HEK293 (cell line): ENCODE results near the gene VRK1.

Source experiments
- CTCF ChIA-PET: fragments of 350-600 bp; formaldehyde crosslinking; extraction: SDS; loops from one replicate; lab custom pipeline; 2021; ENCODE audit warnings: antibody characterized with exemption; lab: Yijun Ruan, JAX
- POLR2A ChIA-PET: fragments of 300-600 bp; formaldehyde crosslinking; extraction: SDS; loops from one replicate; lab custom pipeline; 2020; ENCODE audit warnings: antibody characterized with exemption, inconsistent platforms; lab: Yijun Ruan, JAX
- H3K27ac ChIP-seq: fragments of 200-500 bp; sonication (Bioruptor generic); 2 replicates; pipeline ENCODE4 v1.5.1; 2014; ENCODE audit warnings: low read depth, low read length, control low read depth, inconsistent platforms; ENCODE audit errors: extremely low read depth
- H3K36me3 ChIP-seq, 2 experiments: fragments of 200-500 bp in 1 of 2; sonication (Bioruptor generic) in 1 of 2; 1 replicate in 1 of 2; 2 replicates in 1 of 2; pipeline ENCODE4 v1.5.1; 2014 to 2017; ENCODE audit warnings: inconsistent platforms in 2 of 2, low read length in 2 of 2; ENCODE audit not compliant: control insufficient read depth in 2 of 2, insufficient read depth in 1 of 2
- H3K4me1 ChIP-seq: fragments of 200-500 bp; sonication (Bioruptor generic); 2 replicates; pipeline ENCODE4 v1.5.1; 2014; ENCODE audit warnings: mild to moderate bottlenecking, low read length, inconsistent platforms; ENCODE audit not compliant: control insufficient read depth, insufficient read depth
- H3K4me3 ChIP-seq: 2 replicates; pipeline ENCODE4 v1.5.1; 2011; ENCODE audit warnings: low read depth, mild to moderate bottlenecking, control low read depth, low read length, moderate library complexity
- H3K9me3 ChIP-seq: fragments of 200-500 bp; sonication (Bioruptor generic); 2 replicates; pipeline ENCODE4 v1.5.1; 2014; ENCODE audit warnings: low read depth, low read length, inconsistent platforms; ENCODE audit not compliant: control insufficient read depth, insufficient read depth
- EGR2 ChIP-seq: fragments of 450-650 bp; formaldehyde crosslinking; IDR thresholded peaks from 2 replicates; pipeline ENCODE4 v1.5.1; 2016; ENCODE audit warnings: low read depth, missing biosample characterization, missing genetic modification characterization
- MEIS1 ChIP-seq: sonication (generic); formaldehyde crosslinking; IDR thresholded peaks from 2 replicates; pipeline ENCODE4 v1.8.1; 2022; ENCODE audit warnings: missing genetic modification reagents, mild to moderate bottlenecking, borderline replicate concordance
- OSR2 ChIP-seq: fragments of 450-650 bp; formaldehyde crosslinking; IDR thresholded peaks from 2 replicates; pipeline ENCODE4 v1.5.1; 2016; ENCODE audit warnings: missing biosample characterization, missing genetic modification characterization
- PBX3 ChIP-seq: sonication (generic); formaldehyde crosslinking; IDR thresholded peaks from 2 replicates; pipeline ENCODE4 v1.8.1; 2022; ENCODE audit warnings: mild to moderate bottlenecking, moderate library complexity, missing genetic modification reagents
- PRDM6 ChIP-seq: fragments of 450-650 bp; formaldehyde crosslinking; IDR thresholded peaks from 2 replicates; pipeline ENCODE4 v1.5.1; 2017; ENCODE audit warnings: missing biosample characterization, missing genetic modification characterization
- REPIN1 ChIP-seq: fragments of 450-650 bp; formaldehyde crosslinking; IDR thresholded peaks from 2 replicates; pipeline ENCODE4 v1.5.1; 2017; ENCODE audit warnings: missing biosample characterization, missing genetic modification characterization, low read depth
- ZBTB1 ChIP-seq: fragments of 450-650 bp; formaldehyde crosslinking; IDR thresholded peaks from 2 replicates; pipeline ENCODE4 v1.5.1; 2016; ENCODE audit warnings: missing biosample characterization, missing genetic modification characterization
- ZBTB10 ChIP-seq: fragments of 450-650 bp; formaldehyde crosslinking; IDR thresholded peaks from 2 replicates; pipeline ENCODE4 v1.5.1; 2016; ENCODE audit warnings: missing biosample characterization, missing genetic modification characterization
- ZBTB11 ChIP-seq: fragments of 450-650 bp; formaldehyde crosslinking; conservative IDR thresholded peaks from 2 replicates; pipeline ENCODE4 v1.5.1; 2016; ENCODE audit warnings: low read depth, missing biosample characterization, missing genetic modification characterization
- ZNF146 ChIP-seq: fragments of 450-650 bp; formaldehyde crosslinking; IDR thresholded peaks from 2 replicates; pipeline ENCODE4 v1.5.1; 2016; ENCODE audit warnings: missing biosample characterization, missing genetic modification characterization
- ZNF169 ChIP-seq: fragments of 450-650 bp; formaldehyde crosslinking; IDR thresholded peaks from 2 replicates; pipeline ENCODE4 v1.5.1; 2016; ENCODE audit warnings: missing biosample characterization, missing genetic modification characterization
- ZNF366 ChIP-seq: fragments of 450-650 bp; formaldehyde crosslinking; conservative IDR thresholded peaks from 2 replicates; pipeline ENCODE4 v1.5.1; 2016; ENCODE audit warnings: missing biosample characterization, missing genetic modification characterization
- ZNF423 ChIP-seq: fragments of 450-650 bp; formaldehyde crosslinking; IDR thresholded peaks from 2 replicates; pipeline ENCODE4 v1.5.1; 2016; ENCODE audit warnings: missing biosample characterization, missing genetic modification characterization
- ZNF433 ChIP-seq: fragments of 450-650 bp; formaldehyde crosslinking; IDR thresholded peaks from 2 replicates; pipeline ENCODE4 v1.5.1; 2016; ENCODE audit warnings: missing biosample characterization, missing genetic modification characterization, low read depth
- ZNF571 ChIP-seq: fragments of 450-650 bp; formaldehyde crosslinking; IDR thresholded peaks from 2 replicates; pipeline ENCODE4 v1.5.0; 2017; ENCODE audit warnings: missing biosample characterization, missing genetic modification characterization
- ZNF692 ChIP-seq: fragments of 450-650 bp; formaldehyde crosslinking; IDR thresholded peaks from 2 replicates; pipeline ENCODE4 v1.5.1; 2016; ENCODE audit warnings: missing biosample characterization, missing genetic modification characterization
- ZNF701 ChIP-seq: fragments of 450-650 bp; formaldehyde crosslinking; IDR thresholded peaks from 2 replicates; pipeline ENCODE4 v1.5.1; 2016; ENCODE audit warnings: missing biosample characterization, missing genetic modification characterization
- ZNF76 ChIP-seq: fragments of 450-650 bp; formaldehyde crosslinking; IDR thresholded peaks from 2 replicates; pipeline ENCODE4; 2016; ENCODE audit warnings: low read depth, missing biosample characterization, missing genetic modification characterization, borderline replicate concordance

Gene VRK1

GRCh38 chr14:96802963-96803362 is 5.8 kb downstream of the VRK1 start:
- ChIA-PET POLR2A (no interaction called here), CTCF (no interaction called here)
- no peak for TF ChIP-seq ZBTB11
- TF ChIP-seq ZNF692 (tag by site-specific recombination): no peak
- TF ChIP-seq ZNF76 (tag by site-specific recombination): no peak
- TF ChIP-seq REPIN1 (tag by site-specific recombination): no peak
- TF ChIP-seq MEIS1 (CRISPR knock-in tag): no peak
- TF ChIP-seq PBX3 (CRISPR knock-in tag): no peak
- no peak for TF ChIP-seq ZNF366
- TF ChIP-seq ZNF701 (tag by site-specific recombination): no peak
- no peak for TF ChIP-seq EGR2 (tag by site-specific recombination)
- TF ChIP-seq OSR2 (tag by site-specific recombination): no peak
- TF ChIP-seq ZNF433 (tag by site-specific recombination): no peak
- no peak for TF ChIP-seq ZNF571 (tag by site-specific recombination)
- no peak for TF ChIP-seq ZBTB10 (tag by site-specific recombination)
- no peak for TF ChIP-seq ZBTB1
- no peak for TF ChIP-seq ZNF423 (tag by site-specific recombination)
- TF ChIP-seq ZNF169 (tag by site-specific recombination): no peak
- no peak for TF ChIP-seq ZNF146 (tag by site-specific recombination)
- no peak for TF ChIP-seq PRDM6 (tag by site-specific recombination)
- no peak overlapping the region for H3K4me3 ChIP-seq
- H3K36me3 ChIP-seq: no peaks in the 10 kb centered on the region
- peaks cover 17% of the 10 kb centered on the region; the same call in 1 of the 2 replicates for H3K4me1 ChIP-seq
- H3K9me3 ChIP-seq: no peaks in the 10 kb centered on the region
- no peak overlapping the region for H3K27ac ChIP-seq
